NOMO-1 treated with DMSO at 0.1 percent for 48 hours (cell line): Measurements from ENCODE around the gene ALDH8A1.

ENCODE experiments used
- DNase-seq: peaks from one replicate; lab custom pipeline; 2025; ENCODE audit not compliant: unreplicated experiment; lab: John Stamatoyannopoulos, UW

ALDH8A1 gene

DNA sequence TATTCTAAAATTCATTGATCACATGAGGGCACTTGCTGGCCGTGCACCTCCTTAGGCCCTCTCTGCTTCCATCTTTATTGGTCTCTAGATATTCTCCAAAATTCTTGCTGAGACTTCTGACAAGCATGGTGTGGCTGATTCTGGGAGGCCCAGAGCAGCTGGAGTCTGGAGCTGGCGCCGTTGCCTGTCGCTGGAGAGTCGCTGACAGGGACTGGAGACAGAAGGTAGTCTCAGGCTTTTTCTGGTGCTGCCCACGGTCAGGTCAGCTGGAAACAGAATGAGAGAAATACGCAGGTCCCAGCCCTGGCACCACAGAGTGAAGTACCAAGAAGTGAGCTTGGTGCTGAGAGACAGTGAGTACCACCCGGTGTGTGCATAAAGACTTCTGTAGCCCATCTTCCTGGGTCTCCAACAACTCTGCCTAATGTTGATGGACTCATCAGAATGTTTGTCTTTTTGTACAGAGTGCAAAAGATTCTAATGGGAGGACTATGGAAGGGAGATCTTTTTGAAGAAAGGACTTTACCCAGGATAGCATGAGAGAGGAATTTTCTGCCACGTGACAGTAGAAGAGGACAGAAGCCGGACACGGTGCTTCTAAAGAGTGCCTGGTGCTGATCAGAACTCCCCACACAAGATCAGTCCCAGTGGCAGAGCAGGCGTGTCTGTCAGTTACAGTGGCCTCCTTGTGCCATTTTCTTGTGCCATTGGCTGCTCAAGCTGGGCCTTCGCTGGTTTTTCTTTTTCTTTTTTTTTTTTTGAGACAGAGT lies 1.8 kb upstream of the ALDH8A1 start:
- no peak for DNase-seq

DNA sequence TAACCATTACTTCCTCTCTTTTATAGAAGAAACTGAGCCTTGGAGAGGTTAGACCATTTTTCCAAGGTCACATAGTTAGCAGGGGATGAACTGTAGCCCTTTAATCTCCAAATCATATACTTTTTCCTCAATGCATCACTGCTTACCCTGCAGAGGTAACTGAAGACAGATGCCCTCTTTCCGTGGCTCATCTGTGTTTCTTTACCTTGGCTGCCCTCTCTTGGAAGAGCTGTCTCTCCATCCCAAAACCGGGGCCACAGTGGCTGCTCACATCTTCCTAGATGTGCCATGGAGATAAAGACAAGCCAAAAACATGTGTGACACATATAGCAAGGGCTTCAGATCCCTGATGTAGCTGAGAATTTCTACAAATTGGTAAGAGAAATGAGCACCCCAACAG lies 581 bp upstream of the ALDH8A1 start:
- DNase-seq, result no peak

DNA sequence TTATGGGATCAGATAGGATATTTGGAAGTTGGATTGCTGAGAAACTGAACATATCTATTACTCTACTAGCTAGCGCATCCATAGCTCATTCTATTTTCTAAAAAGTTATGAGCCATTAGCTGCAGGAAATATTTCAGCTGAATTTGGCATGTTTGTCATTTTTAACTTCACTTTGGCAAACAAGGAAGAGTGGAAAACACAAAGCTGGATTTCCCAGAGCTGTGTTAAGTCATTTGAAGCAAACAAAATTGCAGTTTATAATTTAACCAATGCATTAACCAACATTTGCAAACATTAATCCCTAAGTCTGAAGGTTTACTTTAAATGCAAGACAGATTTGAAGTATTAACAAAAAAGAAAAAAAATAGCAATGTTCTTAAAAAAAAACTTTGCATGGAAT lies 1.2 kb downstream of the ALDH8A1 start:
- no peak for DNase-seq

DNA sequence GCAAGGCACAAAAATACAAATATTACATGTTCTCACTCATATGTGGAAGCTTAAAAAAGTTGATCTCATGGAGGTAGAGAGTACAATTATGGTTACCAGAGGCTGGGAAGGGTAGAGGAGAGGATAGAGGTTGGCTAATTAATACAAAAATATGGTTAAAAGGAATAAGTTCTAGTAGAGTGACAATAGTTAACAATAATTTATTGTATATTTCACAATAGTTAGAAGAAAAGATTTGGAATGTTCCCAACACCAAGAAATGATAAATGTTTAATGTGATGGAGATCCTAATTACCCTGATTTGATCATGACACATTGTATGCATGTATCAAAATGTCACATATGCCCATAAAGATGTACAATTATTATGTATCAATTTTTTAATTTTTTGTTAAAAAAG lies 1.8 kb downstream of the ALDH8A1 start:
- DNase-seq, result no peak

DNA sequence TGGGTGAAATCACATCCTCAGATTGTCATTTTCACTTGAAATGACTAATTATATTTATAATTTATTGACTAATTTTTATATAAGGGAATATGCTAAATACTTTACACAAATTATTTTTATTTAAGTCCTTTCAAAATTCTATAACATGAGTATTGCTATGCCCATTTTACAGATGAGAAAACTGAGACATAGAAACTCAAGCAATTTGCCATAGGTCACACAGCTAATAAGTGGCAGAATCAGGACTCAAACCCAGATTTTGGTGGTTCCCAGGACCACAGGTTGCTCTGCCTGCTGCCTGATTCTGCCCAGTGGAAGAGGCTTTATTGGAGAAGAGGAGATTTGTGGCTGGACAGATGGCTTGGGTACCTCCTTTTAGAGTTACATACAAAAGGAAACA lies 4.9 kb downstream of the ALDH8A1 start:
- DNase-seq, result no peak

DNA sequence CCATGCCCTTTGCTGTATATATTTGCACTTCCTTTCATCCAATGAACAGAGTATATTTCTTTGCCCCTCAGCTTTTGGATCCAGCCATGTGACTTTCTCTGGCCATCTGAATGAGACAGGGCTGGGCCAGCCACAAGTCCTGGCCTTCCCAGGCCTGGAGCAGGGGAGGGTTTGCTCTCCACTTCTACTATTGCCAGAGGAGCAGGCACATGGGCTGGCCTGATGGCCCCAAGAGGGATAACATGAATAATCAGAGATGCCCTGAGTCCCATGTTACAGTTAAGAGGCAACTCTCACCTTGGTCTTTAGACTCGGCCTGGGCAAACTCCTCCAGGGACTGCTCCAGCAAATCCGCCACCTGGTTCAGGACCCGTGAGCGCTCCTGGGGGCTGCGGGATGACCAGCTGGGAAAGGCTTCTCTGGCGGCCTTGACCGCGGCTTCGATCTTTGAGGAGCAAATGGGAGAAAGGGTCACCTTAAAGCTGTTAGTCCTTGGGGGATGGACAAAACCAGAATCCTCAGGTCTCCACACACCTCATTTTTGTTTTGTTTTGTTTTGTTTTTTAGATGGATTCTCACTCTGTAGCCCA lies 6.3 kb downstream of the ALDH8A1 start:
- DNase-seq, result no peak

DNA sequence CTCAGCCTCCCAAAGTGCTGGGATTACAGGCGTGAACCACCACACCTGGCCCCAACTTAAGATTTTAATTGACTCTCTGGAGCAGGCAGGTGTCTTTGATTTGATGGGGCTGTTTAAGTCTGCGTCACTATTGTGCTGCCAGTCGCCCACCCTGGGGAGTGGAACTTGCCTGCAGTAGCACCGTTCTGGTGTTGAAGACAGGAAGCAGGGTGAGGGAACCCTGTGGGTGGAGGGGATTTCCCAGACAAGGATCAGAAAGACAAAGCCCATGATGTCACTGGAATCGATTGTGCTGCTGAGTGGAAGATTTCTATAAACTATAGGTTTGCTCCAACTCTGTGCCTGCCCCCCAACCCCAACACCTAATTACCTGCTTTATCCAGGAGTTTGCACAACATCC lies 11.0 kb downstream of the ALDH8A1 start:
- DNase-seq, result no peak

DNA sequence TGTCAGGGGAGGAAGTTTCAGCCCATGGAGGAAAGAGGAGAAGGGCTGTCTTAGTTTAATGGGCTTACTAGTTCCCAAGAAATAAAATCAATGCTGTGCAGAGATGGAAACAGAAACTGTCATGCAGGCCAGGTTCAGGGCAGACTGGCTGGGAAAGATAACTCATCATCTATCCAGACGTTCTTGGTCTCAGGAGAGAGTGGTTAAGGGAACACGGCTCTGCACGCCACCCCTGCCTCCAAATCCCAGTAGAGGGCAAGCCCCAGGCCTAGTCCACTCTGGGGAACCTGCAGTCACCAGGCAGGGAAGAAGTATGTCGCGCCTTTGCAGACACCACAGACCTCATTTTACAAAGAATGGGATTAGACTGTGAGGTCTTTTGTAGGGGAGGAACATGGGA lies 12.5 kb downstream of the ALDH8A1 start:
- no peak for DNase-seq

DNA sequence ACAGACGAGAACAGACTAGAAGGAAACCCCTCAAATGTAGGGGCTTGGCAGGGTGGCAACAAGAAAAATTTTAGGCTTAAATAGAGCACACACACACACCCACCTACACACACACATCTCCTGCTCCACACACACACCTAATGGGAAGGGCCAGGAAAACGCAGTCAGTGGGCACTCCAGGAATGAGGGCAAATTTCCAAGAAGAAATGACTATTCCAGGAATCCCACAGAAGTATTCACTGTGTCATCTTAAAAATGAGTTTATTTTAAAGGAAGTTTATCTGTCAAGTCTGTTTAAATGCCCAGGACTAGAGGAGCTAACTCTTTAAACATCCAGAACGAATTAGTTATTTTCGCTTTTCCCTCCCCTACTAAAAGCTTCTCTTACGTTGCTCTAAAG lies 13.0 kb downstream of the ALDH8A1 start:
- no peak for DNase-seq

DNA sequence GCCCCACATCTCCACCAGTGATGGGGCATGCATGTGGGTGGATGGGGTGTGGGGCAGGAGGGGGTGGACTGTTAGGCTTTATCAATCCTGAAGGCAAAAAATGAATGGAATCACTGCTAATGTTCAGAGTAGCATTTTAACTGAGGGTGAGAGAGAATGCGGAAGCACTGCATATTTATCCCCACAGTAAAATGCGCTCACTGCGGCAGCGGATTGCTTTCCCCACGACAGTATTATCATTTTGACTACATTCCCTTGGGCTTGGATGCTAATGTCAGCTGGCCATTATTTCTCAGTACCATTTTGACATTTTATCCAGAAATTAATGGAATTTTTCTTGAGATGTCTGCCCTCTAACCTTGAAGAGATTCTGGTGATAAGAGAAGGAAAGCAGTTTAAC lies 13.4 kb downstream of the ALDH8A1 start:
- DNase-seq, result no peak

DNA sequence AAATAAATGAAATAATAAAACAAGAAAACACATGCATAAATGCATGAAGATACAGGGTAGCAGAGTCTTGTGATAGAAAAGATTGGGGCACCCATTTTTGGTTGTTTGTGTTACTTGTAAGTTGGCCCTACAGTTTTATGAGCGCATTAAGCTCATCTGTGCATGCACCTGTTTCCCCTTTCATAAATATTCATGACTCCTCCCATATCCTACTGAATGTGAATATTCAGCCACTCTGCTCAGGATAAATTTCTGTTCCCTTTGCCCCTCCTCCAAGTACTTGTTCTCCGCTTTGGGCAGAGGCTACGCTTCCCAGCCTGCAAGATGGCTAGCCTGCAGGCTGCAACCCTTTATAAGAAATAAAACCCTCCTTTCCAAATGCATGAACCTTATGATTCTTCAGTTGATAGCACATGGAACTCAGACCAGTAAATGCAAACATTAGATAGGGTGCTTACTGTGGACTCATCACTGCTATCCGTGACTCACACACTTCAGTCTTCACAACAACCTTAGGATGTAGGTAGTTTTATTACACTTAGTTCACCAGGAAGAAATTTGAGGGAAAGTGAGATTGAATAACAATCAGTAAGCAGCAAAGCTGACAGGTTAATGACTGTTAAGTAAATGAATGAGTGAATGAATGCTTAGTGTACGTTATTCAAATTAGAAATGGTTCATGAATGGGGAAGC lies 15.0 kb downstream of the ALDH8A1 start:
- no peak for DNase-seq

DNA sequence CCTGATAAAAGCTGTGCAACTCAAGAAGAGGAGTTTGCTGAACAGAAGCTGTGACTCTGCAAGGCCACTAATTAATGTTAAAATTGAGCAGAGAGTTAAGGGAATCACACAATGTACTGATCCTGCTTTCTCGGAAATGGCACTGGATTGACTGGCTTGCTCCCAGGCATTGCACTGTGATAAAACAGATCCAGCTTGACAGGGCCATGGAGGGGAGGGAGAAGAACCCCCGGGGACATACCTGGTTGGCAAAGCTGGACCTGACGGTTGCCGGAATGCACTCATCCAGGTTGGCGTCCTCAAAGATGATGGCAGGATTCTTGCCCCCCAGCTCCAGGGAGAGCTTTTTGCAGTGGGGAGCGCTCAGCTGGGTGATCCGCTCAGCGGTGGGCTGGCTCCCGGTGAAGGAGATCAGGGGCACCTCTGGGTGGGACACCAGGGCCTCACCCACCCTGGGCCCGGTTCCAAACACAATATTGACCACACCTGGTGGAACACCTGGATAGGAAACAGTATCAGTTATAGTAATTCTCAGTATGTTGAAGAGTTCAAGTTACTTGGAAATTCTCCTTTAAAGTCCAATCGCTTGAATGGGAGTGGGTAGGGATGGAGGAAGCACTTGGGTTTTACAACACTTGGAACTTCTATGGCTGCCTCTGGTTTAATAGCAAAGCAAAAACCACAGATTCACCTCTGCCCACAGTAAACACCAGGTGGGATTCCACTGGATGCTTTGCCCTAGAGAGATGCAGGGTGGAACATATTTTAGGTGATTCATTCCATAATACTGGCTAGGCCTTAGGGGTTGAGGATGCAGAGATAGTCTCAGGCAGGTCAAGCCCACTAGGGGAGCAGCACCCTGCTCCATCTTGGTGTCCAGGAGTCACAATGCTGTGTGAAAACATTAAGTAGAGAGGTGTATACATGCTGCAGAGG lies 17.1 kb downstream of the ALDH8A1 start:
- DNase-seq, result no peak

DNA sequence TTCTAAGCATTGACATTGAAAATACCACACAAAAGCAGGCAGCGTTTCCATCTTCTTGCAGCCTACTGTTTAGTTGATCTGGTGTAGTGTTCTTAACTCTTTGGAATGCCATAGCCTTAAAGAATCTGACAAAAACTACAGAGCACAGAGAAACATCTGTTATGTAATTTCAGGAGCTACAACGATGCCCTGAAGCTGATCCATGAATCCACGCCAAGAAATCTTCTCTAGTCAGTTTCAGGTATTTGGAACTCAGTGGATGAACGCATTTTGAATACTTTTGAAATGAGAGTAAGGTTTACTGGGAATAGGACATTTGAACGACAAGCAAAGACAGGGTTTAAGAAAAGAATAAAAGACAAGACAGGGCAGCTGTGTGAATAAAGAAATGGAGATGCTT lies 17.8 kb downstream of the ALDH8A1 start:
- DNase-seq, result no peak

DNA sequence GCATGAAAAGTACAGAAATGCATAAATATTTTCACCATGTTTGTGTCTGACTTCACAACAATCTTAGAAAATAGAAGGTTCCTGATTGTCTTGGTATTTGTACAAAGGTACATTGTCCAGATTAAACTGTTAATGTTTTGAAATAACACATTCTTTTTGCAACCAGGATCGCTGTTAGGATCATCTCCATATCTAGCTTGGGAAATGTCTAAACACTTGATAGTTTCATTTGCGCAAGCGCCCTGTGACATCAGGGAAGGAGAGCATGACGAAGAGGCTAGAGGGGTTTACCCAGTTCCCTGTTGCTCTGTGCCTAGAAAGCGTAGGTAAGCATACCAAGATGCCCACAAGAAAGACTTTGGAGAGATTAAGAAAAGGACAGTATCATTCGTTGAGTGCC lies 19.4 kb downstream of the ALDH8A1 start:
- no peak for DNase-seq

DNA sequence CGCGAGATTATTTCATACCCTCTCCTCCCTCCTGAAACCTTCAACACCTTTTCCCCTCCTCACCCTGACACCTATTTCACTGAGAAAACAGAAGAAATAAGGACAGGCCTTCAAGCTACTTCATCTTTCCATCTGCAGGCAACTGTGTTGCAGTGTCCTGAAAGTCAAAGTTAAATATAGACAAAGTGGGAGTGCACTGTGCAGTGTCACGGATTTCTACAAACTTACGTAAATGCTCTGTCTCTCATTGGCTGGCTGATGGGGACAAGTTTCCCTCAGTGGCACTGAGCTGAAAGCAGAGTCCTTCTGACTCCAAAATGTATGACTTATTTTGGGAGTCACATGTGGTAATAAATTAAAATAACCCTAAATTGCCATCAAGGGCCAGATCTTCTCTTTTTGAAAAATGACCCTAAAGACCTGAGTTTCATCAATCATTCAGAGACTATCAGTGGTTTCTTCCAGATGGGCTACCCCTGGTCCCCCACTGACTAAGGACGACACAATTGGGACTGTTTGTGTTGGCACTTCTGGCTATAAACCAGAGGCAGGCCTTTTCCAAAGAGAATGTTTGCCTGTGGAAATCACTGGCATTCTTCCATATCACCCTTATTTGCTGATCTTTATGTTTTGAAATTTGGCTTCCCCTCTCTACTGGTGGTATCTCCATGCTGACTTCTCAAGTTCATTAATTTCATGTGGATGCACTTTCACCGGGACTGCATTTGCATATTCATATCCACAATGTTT lies 21.6 kb downstream of the ALDH8A1 start:
- no peak for DNase-seq

DNA sequence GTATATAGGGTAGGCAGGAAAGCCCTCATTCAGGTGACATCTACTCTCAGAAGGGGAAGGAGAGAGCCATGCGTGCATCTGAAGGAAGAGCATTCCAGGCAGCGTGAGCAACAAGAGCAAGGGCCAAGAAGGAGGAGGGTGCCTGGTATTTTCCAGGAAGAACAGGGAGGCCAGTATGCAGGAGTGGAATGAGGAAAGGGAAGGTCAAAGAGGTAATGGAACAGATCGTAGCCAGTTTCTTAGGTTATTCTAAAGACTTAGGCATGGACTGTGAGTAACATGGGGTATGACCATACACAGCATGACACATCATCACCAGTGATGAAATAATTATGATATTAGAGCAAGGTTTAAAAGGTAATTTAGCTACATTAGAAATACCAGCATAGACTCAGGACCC lies 24.1 kb downstream of the ALDH8A1 start:
- no peak for DNase-seq

DNA sequence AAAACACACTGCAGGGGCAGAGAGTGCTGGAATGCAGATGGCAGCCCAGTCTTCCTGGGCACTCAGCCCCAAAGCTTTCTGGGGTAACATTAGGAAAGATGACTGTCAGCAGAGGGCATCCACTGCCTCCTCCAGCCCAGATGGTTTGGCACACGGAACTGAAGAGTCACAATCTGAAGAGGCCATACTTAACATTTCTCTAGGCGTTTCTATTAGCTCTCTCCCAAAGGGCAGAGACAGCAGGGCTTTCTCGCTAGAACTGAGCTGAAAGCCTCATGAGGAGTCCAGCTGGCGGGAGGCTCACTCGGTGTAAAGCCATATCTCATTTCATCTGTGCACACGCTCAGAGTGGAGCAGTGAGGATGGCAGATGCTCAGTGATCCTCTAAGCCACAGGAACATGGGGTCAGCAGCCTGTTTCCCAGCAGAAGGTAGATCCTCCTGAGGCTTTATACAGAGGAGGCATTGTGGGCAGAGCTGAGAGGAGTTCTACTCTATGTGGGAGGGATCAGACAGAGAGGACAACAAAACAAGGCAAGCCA lies 28.1 kb downstream of the ALDH8A1 start:
- DNase-seq, result no peak

DNA sequence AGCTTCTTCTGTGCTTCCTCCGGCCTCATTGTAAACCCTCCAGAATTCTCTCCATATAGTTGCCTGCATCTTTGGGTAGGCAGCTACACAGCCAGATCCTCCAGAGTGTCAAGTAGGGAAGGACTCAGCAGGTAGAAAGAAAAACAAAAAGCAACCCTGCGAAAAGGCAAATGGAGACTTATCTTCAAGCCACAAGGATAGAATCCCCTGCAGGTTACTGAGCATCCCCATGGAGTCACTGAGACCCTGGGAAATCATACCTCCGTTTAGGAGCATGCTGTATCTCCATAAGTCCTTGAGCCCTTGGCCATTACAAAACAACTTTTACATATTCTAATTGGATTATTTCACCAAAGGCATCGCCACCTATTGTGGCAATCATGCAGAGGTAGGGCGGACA lies 28.6 kb downstream of the ALDH8A1 start:
- no peak for DNase-seq

DNA sequence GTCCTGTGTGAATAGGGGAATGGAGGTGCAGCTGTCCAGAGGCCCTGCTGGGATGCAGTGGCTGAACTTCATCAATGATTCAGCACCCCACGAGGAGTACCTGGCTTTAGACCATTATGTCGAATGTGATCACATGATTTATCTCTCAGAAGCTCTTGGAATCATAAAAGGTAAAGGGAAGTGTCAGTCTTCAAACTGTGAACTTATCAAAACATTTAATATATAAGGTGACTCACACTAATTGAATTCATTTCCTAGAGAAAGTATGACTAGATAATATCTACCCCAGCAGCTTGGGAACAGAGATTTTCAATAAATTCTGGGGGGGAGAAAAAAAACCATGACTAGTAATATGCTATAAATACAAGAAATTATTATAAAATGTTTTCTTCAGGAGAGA lies 29.5 kb downstream of the ALDH8A1 start:
- DNase-seq, result no peak

DNA sequence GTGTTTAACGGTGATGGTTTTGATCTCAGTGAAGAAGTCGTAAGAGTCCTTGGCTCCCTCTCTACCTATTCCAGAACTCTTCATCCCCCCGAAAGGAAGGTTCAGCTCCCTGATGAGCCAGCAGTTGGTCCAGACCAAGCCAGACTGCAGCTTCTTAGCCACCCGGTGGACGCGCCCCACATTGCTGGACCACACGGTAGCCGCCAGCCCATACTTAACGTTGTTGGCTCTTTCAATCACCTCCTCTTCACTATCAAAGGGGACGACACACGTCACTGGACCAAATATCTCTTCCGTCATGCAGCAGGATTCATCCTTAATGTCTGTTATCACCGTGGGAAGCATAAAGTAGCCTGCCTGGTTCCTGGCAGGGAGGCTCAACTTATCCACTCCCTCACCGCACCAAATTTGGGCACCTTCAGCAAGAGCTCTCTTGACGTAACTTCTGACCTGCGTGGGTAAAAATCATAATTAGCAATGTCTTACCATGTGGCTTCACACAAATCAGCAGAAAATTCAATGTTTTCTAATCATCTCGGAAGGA lies 31.4 kb downstream of the ALDH8A1 start:
- DNase-seq, result no peak
